GM08714 (cell line): ENCODE results near the gene GRK1.

ENCODE experiments used
- H3K4me3 ChIP-seq: fragments of 200-500 bp; sonication (Bioruptor generic); 2 replicates; pipeline ENCODE4 v1.5.1; 2014; ENCODE audit warnings: mild to moderate bottlenecking, low read length, inconsistent platforms
- ZNF274 ChIP-seq: IDR thresholded peaks from 2 replicates; pipeline ENCODE4 v1.6.1; 2012; ENCODE audit warnings: mild to moderate bottlenecking, low read depth, low read length

GRK1 gene

DNA sequence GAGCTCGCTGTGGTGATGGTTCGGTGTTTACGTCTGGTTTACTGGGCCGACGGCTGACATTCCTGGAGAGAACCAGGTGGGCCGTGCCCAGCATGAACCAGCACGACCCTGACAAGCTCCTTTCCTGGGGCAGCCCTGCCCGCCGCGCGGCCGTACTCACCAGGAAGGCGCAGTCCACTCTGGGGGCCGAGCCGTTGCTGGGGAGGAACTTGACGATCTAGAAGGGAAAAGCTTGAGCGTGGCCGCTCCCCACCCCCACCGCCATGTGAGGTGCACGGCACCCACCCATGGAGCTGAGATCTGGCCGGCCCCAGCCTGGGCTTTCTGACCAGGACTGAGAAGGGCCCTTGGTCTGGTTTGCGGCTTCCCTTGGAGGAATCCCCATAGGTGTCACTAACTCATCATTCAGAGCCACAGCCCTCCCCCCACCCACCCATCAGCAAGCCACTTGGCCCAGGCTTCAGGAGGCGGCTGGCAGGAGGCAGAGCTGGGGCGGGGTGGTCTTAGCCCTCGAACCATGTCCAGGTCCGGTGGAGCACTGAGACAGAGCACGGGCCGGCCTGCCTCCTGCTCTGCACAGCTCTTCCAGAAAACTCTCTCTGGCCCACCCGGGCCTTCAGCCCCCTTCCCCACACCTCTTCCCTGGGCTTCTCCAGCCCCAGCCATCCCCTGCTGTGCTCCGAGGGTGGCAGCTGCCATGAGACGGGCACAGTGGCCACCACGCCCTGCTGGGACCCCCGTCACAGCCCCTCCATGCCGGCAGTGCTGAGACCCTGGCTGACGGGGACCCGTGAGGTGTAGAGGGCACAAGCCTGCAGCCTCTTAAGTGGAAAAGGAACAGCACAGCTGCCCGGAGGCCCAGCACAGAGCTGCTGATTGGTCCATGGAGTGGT is 15.3 kb upstream of the GRK1 start:
- TF ChIP-seq ZNF274, result no peak
- H3K4me3 ChIP-seq, result no peak overlapping the region

DNA sequence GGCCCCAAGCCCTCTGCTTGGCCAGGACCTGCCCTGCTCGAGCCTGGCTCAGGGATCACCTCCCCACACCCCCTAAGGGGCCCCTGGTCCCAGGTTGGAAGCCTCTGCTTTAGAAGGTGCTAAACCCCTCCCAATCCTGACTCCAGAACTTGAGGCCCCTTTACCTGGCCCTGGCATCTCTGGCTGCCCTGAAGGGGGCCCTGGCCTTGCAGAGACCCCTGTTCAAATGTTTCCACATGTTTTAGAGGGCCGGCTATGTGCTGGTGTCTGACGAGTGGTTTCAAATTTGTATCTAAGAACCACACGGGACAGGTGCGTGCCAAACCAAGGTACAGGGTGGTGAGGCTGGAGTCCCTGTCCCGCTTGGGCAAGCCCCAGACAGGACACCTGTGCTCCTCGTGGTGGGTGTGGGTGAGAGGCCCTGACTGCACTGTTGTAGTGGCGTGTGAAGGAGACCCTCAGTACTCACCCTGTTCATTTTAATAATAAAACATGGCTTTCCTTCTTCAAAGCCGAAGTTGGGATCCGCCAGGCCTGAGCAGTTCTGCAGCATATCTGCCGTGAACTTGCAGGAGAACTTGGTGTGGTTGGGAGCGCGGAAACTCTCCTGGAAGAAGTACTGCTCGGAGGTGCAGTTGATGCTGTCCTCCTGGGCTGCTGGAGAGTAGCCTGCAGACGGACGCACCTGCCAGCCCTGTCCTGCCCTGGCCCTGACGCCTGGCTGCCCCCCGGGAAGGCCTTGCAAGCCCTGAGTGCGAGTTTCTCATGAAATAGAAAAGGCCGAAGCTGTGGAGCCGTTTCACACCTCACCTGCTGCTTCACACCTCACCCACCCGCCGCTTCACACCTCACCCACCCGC is 14.4 kb upstream of the GRK1 start:
- no peak overlapping the region for H3K4me3 ChIP-seq
- no peak for TF ChIP-seq ZNF274

DNA sequence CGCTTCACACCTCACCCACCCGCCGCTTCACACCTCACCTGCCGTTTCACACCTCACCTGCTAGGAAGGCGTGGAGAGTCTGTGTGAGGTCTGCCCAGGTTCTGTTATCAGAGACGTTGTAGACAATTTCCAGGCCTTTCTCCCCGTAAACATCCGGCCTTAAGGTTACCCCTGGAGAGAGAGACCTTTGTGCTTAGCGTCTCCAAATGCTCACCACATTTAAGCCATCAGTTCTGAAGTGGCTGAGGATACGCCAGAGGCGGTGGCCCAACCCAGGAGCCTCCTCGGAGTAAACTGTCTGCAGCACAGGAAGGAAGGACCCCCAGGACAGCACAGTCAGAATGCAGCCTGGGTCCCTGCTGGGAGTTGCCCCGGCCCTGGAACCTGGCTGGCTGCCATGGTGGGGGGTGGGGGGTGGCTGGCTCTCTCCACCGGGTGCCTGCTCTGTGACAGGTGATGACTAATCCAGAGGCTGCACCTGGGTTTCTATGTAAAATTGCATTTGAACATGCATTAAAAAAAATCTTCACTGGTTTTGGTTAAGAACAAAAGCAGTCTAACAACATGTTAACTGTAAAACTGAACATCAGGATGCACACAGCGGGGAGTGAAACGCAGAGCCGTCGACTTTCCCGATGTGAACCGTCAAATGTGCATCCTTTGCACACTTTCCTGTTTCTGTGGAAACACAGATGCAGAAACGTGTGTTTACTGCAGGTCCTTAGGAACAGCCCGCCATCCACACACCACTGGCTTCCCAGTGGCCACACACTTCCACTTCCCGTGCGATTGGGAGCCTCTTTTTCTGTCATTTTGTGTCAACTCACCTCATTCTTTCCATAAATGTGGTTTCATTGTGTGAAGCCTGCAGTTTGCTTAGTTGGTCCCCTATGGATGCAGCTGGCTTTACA is 13.5 kb upstream of the GRK1 start:
- H3K4me3 ChIP-seq, result no peak overlapping the region
- no peak for TF ChIP-seq ZNF274

DNA sequence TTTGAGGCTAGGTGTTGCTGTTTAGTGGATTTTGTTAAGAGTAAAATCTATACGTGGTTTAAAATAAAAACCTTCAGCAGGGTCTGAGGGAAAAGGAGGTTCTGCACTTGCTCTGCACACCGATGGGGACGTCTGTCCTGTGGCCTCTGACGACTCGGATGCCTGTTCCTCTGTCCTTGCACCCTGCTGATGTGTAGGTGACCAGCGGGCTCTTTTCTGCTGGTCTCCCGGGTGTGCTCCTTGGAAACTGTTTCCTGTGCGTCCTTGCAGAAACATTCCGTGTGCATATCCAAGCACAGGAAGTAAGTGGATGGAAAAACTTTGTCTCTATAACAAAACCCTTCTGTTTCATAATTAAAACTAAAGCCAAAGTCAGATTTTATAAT is 12.9 kb upstream of the GRK1 start:
- no peak for TF ChIP-seq ZNF274
- H3K4me3 ChIP-seq, result no peak overlapping the region

DNA sequence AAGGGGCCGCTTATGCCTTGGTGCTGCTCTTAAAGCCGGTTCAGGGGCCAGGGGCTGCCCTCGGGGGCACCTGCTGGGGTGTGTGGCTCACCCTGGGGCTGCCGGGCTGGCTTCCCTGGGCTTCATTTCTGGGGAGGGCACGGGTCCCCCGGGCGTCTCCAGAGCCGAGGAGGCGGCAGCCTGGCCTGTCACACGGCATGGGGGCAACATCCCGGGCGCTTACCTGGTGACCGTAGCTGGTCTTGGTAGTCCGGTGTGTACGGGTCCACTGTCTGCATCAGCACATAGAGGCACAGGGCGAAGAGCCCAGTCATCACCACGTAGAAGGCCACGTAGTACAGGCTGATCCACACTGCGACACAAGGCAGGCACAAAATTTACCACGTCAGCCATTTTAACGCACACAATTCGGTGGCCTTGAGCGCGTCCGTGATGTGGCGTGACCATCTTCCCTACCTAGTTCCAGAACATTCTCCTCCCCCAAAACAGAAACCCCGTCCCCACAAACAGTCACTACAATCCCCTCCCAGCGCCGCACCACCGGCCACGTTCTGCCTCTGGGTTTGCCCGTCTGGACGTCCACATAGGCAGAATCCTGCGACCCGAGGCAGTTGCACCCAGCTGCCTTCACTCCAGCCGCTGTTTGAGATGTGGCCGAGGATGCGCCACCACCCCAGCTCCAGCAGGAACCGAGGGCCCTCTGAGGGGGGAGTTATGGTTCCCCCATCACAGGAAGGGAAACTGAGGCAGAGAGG is 12.3 kb upstream of the GRK1 start:
- no peak for TF ChIP-seq ZNF274

DNA sequence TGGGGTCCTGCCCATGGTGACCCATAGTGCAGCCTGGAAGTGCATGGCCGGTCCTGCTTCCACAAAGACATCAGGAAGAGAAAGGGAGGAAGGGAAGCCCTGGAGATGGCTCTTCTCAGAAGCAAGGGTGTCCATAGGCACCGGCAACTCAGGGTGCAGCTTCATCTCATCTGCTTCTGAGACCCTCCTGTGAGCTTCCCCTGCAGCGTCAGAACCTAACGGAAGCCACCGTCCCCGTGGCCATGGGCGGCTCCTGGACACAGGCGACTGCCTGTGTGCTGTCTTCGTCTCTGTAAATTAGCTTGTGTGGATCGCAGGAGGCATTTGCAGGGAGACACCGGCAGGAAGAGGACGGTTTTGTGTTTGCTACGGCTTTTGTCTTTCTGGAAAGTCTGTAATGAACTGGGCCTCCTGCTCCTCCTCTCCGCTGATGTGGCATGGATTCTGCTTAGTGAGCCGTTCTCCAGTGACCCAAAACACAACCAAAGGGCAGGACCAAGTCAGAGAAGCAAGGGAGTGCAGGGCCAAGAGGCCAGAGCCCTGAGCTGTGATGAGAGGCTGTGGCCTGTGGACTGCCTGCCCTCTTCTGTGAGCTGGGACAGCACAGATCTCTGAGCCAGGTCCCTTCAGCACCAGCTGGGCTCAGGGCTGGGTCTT is 11.5 kb upstream of the GRK1 start:
- no peak for TF ChIP-seq ZNF274
- H3K4me3 ChIP-seq, result no peak overlapping the region

More for the DNA sequence above, 12.3 kb upstream of the GRK1 start:
- H3K4me3 ChIP-seq, result no peak overlapping the region

DNA sequence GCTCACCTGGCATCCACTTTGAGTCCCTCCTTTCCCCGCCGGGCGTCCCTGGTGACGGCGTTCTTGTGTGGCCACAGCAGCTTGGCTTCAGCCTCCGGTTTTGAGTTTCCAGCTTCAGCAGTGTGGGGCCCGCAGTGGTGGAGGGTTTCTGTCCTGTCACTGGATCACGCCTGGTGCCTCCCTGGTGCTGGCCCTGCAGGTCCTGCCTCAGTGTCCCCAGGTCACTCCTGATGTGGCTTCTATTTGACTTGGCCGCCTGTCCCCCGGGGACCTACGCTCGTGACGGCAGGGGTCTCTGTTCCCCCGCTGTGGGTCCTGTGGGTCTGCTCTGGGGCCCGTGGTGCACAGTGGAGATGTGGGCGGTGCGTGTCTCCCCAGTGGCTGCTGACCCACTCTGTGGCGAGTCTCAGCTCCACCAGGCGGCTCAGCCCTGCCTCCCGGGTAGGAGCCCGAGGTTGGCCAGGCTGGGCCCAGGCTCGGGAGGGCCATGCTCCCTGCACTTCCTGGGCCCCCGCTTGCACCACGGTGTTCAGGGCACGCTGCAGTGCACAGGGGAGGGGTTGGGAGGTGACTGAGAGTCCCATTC is 10.9 kb upstream of the GRK1 start:
- no peak overlapping the region for H3K4me3 ChIP-seq
- TF ChIP-seq ZNF274, result no peak

DNA sequence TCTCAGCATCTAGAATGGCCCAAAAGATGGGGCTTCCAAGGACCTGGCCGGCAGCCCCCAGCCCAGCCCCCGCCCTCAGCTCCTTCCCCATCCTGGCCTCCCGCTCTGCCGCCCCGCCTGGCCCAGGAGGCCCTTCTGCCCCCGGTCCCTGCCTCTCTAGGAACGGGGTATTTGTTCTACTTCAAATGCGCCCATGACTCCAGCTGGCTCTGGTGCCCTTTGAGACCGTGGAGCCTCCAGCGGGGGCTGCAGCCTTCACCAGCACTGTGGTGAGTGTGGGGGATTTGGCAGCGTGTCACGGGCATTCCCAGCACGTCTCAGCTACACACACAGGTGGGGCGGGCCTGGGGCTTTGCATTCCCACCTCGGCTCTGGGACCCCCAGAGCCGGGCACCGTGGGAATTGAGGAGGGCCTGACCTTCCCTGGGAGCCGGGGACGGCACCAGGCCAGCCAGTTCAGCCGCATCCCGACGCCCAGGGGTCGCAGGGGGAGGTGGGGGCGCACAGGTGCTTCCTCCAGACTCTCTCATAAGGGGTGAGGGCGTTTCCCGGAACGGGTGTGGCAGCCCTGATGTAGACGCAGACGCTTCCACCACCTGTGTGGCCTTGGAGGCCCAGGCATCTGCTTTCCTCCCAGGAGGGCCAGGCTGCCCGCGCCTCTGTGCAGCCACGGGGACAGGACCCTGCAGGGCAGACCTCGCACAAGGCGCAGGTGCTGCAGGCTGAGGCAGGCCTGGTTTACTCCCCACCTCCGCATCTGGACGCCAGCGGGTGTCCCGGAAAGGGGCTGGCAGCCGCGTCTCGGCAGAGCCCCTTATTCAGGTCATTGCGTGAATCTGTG is 10.0 kb upstream of the GRK1 start:
- no peak for TF ChIP-seq ZNF274
- no peak overlapping the region for H3K4me3 ChIP-seq

DNA sequence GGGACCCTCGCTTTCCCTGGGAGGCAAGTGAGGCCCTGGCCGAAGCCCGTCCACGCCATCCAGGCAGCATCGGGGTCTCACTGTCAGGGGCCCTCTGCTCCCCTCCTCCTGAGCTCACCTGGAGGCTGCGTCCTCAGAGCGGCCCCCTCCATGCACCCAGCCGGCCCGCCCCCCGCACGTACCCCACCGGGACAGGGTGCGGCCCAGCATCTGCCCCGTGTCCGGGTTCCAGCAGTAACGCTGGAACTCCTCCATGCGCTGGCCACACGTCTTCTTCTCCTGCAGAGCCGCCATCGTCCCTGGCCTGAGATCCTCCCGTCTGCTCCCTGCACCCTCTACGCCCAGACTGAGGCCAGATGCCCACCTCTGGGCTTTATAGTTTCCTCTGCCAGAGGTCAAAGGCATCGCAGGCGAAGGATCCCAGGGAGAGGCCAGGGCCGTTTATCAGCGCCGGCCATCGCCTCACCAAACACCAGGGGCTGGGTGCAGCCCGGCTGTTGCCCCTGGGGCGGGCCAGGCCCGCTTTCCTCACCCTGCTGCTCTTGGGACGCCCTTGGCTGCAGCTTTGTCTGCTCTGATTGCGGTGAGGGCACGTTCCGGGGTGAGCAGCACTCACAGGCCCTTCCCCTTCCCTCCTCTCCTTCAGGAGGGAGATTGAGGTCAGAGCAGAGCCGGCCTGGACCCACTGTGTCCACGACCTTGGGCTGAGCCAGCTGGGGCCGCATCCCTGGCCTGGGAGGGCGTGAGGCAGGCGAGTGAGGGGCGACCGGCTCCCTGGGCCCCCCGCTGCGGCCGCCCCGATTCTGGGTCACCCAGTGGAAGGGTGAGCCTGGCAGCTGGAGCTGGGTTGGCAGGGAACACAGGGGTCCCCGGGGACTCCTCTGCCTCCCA is 8.9 kb upstream of the GRK1 start, which contains the start of gene ATP4B:
Gene ATP4B, minus strand, starts transcription at position 348 of the 891 bp plus-strand sequence. Its CDS starts 54 bp downstream, at position 294.
- H3K4me3 ChIP-seq, result no peak within 1 kb of the TSS
- no peak for TF ChIP-seq ZNF274

DNA sequence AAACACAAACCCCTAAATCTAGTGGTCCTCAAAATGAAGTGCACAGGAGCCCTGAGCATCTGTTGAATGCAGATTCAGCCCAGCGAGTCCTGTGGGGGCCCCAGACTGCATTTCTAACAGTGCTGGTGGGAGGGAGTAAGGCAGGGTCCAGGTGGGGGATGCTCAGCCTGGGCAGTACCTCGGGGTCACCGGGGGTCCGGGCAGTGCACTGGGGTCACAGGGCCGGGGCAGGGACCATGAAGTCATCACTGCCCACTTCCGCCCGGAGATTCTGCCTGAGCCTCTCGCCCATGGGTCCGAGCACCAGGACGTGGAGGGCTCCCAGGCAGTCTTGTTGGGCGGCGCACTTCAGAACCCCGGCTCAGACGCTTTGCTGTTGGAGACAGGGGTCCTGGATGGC is 8.2 kb upstream of the GRK1 start:
- H3K4me3 ChIP-seq, result no peak overlapping the region
- no peak for TF ChIP-seq ZNF274

DNA sequence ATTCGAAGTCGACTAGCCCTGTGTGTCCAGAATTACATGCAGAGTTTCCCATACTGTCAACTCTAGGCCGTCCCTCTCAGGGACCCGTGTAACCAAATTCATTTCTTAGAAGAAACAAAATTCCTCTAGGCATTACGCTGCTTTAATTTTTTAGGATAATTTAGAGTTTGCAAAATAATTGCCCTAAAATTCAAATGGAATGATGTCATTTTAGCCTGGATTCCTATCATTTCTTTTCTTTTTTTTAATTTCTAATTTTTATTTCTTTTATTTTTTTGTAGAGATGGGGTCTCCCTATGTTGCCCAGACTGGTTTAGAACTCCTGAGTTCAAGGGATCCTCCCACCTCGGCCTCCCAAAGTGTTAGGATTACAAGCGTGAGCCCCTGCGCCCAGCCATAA is 7.7 kb upstream of the GRK1 start:
- H3K4me3 ChIP-seq, result no peak overlapping the region
- no peak for TF ChIP-seq ZNF274
